Neural crest cell (in vitro differentiated cells): ENCODE data around the gene SVIL. TPM values are rescaled to one million over a fixed set of nuclear protein-coding genes. Genes with fewer than 3 reads are reported as not detected.

Source experiments
- DNase-seq: peaks from one replicate; pipeline ENCODE4 v3.0.0; 2021; ENCODE audit warnings: low read depth, mixed read lengths, low spot score
- H3K27ac Mint-ChIP-seq: one replicate; pipeline ENCODE4 v1.8.0; 2021; ENCODE audit warnings: mild to moderate bottlenecking, mixed read lengths; ENCODE audit not compliant: unreplicated experiment
- H3K27me3 Mint-ChIP-seq: 2 replicates; pipeline ENCODE4 v1.8.0; 2021; ENCODE audit warnings: low read depth, mild to moderate bottlenecking, mixed read lengths
- H3K36me3 Mint-ChIP-seq: 2 replicates; pipeline ENCODE4 v1.8.0; 2021; ENCODE audit warnings: low read depth, mild to moderate bottlenecking, mixed read lengths
- H3K4me1 Mint-ChIP-seq: 2 replicates; pipeline ENCODE4 v1.8.0; 2021; ENCODE audit warnings: mixed read lengths
- H3K4me3 Mint-ChIP-seq: one replicate; pipeline ENCODE4 v1.8.0; 2021; ENCODE audit warnings: mild to moderate bottlenecking, mixed read lengths
- H3K9me3 Mint-ChIP-seq: 2 replicates; pipeline ENCODE4 v1.8.0; 2021; ENCODE audit warnings: mixed read lengths
- CTCF ChIP-seq: fragments of 200-600 bp; sonication (generic); conservative IDR thresholded peaks from 2 replicates; pipeline ENCODE4 v1.5.0; 2021; ENCODE audit warnings: antibody characterized with exemption, mild to moderate bottlenecking
- total RNA-seq: library from RNA; stranded (reverse); gene quantifications from 2 replicates; pipeline ENCODE4 v1.2.1, GENCODE V29; 2021

SVIL gene
- total RNA-seq, 1 donor from 2014 or later = 57.5 TPM

- peaks cover 22% of the 10 kb centered on the region for H3K9me3 Mint-ChIP-seq
- H3K27me3 Mint-ChIP-seq = no peaks in the 10 kb centered on the region
- H3K36me3 Mint-ChIP-seq = peaks cover 56% of the 10 kb centered on the region
- no peak for TF ChIP-seq CTCF
- no peak overlapping the region for H3K27ac Mint-ChIP-seq
- peaks cover 26% of the 10 kb centered on the region for H3K4me1 Mint-ChIP-seq
- no peak overlapping the region for H3K4me3 Mint-ChIP-seq
- no peak for DNase-seq
These were observed 21.8 kb upstream of the SVIL start for GRCh38 chr10:29656451-29656992.

- Mint-ChIP-seq H3K9me3 (peaks cover 17% of the 10 kb centered on the region), H3K4me1 (peaks cover 17% of the 10 kb centered on the region), H3K36me3 (peaks cover 52% of the 10 kb centered on the region), H3K27me3 (no peaks in the 10 kb centered on the region), H3K4me3 (no peak overlapping the region), H3K27ac (no peak overlapping the region)
- no peak for TF ChIP-seq CTCF
- no peak for DNase-seq
These were observed 17.4 kb upstream of the SVIL start for GRCh38 chr10:29652192-29652591.

GRCh38 chr10:29651767-29652166, 17.0 kb upstream of the SVIL start:
- H3K27ac Mint-ChIP-seq = no peak overlapping the region
- no peak for TF ChIP-seq CTCF
- no peak overlapping the region for H3K4me3 Mint-ChIP-seq
- H3K9me3 Mint-ChIP-seq = peaks cover 15% of the 10 kb centered on the region
- H3K36me3 Mint-ChIP-seq = peaks cover 48% of the 10 kb centered on the region
- no peaks in the 10 kb centered on the region for H3K27me3 Mint-ChIP-seq
- H3K4me1 Mint-ChIP-seq = peaks cover 20% of the 10 kb centered on the region
- no peak for DNase-seq

GRCh38 chr10:29650552-29650944, 15.8 kb upstream of the SVIL start:
- Mint-ChIP-seq H3K27me3 (no peaks in the 10 kb centered on the region), H3K36me3 (peaks cover 39% of the 10 kb centered on the region)

GRCh38 chr10:29649561-29650551, 15.1 kb upstream of the SVIL start:
- TF ChIP-seq CTCF = no peak
- Mint-ChIP-seq H3K36me3 (peaks cover 32% of the 10 kb centered on the region), H3K9me3 (peaks cover 15% of the 10 kb centered on the region), H3K27me3 (no peaks in the 10 kb centered on the region), H3K4me3 (no peak overlapping the region), H3K4me1 (peaks cover 27% of the 10 kb centered on the region), H3K27ac (no peak overlapping the region)
- no peak for DNase-seq

More at GRCh38 chr10:29650552-29650944, 15.8 kb upstream of the SVIL start:
- TF ChIP-seq CTCF = no peak
- H3K27ac Mint-ChIP-seq = no peak overlapping the region
- H3K4me1 Mint-ChIP-seq = peaks cover 27% of the 10 kb centered on the region
- DNase-seq = no peak
- H3K9me3 Mint-ChIP-seq = peaks cover 15% of the 10 kb centered on the region
- no peak overlapping the region for H3K4me3 Mint-ChIP-seq
